Measurements from ENCODE around the gene RAB30. TPM values are rescaled to one million over a fixed set of nuclear protein-coding genes. Genes with fewer than 3 reads are reported as not detected.

RAB30 gene
- total and polyA plus RNA-seq, 2 donors (not counting 3 experiments of a cell fraction or from before 2014, with no cell fraction given) = 4.1 to 14.6 TPM

DNA sequence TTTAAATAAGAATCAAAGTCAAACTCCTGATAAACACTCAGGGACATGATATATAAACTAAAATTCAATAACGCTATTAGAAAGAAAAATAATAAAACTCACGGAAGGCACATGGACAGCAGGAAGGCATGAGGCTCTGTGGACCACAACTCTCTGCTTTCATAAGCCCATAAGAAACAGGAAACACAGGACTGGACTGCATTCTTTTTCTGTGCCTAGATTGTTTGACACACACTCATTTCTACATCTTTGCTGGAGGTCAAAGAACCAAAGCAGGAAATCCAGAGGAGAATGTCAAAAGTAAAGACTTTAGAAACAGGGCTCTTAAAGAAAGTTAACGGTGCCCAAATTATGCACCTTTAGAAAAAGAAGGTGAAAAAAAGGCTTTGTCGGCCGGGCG, 71.3 kb downstream of the RAB30 start:
- dilution Hi-C loops (cut with MboI; ENCODE audit: extremely low pct_ligation_motif_present, low sequenced_read_pairs) (no loop called here), intact Hi-C loops (cut with micrococcal nuclease) (no loop called here)
- Histone ChIP-seq H2AFZ (ENCODE audit: low read depth, low read length) (no peak overlapping the region), H3K9ac (replicated peaks; ENCODE audit: extremely low read depth, insufficient read depth, low read length) (no peak overlapping the region), H3K4me2 (ENCODE audit: insufficient read depth, low read length) (no peak overlapping the region), H3K79me2 (ENCODE audit: control insufficient read depth, insufficient read depth, low read length) (no peaks in the 10 kb centered on the region), H3K9me3 (replicated peaks; ENCODE audit: control insufficient read depth, insufficient read depth, low read length) (no peaks in the 10 kb centered on the region), H3K9me1 (replicated peaks; ENCODE audit: control insufficient read depth, extremely low read depth, insufficient read depth, low read length) (no peaks in the 10 kb centered on the region), H4K20me1 (replicated peaks; ENCODE audit: control insufficient read depth, extremely low read depth, insufficient read depth, low read length) (no peaks in the 10 kb centered on the region), H3K27me3 (ENCODE audit: control insufficient read depth in 2 of 2, insufficient read depth in 2 of 2, low read length in 2 of 2) (no peaks in the 10 kb centered on the region), H3K4me3 (replicated peaks in 1 of 3; ENCODE audit: insufficient read depth in 1 of 3, low read depth in 1 of 3, low read length in 3 of 3) (no peak overlapping the region), H3K4me1 (ENCODE audit: control insufficient read depth, extremely low read depth, insufficient read depth, low read length) (peaks cover 13% of the 10 kb centered on the region), H3K36me3 (ENCODE audit: control insufficient read depth in 2 of 2, extremely low read depth in 1 of 2, insufficient read depth in 2 of 2, low read length in 2 of 2) (no peaks in the 10 kb centered on the region), H3K27ac (ENCODE audit: insufficient read depth, low read depth, low read length) (no peak overlapping the region)
- POLR2A ChIA-PET = no interaction called here
- DNase-seq (ENCODE audit: low read depth, low spot score) (no peak), FAIRE-seq (peak; percentile 8)
- CTCF ChIA-PET = interaction anchor here (1.3 to 1.4 kb wide), 2 partner anchors 21 to 70 kb away, joined by 3 to 4 read pairs; no protein-coding TSS in a partner anchor
- TF ChIP-seq EZH2 (IDR thresholded peaks at IDR 0.05; ENCODE audit: borderline replicate concordance, low read depth, low read length, severe bottlenecking) (no peak), JUN (IDR thresholded peaks at IDR 0.05; ENCODE audit: borderline replicate concordance, insufficient read depth, insufficient read length, low read depth) (no peak), MYC (IDR thresholded peaks at IDR 0.05; ENCODE audit: low read depth, low read length) (no peak), POLR2A (IDR thresholded peaks at IDR 0.05; ENCODE audit: low read depth, low read length) (no peak), POLR2AphosphoS5 (IDR thresholded peaks at IDR 0.05; ENCODE audit: insufficient read depth, low read depth, low read length) (no peak), FOS (IDR thresholded peaks at IDR 0.05; ENCODE audit: borderline replicate concordance, insufficient read depth, low read length) (no peak), GATA2 (IDR thresholded peaks at IDR 0.05; ENCODE audit: insufficient read depth, insufficient read length, low read depth, low read length) (no peak)
- TF ChIP-seq, protein P1, sequence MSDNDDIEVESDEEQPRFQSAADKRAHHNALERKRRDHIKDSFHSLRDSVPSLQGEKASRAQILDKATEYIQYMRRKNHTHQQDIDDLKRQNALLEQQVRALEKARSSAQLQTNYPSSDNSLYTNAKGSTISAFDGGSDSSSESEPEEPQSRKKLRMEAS (IDR thresholded peaks at IDR 0.05; ENCODE audit: insufficient read depth, insufficient read length) = no peak
- TF ChIP-seq, protein P2, sequence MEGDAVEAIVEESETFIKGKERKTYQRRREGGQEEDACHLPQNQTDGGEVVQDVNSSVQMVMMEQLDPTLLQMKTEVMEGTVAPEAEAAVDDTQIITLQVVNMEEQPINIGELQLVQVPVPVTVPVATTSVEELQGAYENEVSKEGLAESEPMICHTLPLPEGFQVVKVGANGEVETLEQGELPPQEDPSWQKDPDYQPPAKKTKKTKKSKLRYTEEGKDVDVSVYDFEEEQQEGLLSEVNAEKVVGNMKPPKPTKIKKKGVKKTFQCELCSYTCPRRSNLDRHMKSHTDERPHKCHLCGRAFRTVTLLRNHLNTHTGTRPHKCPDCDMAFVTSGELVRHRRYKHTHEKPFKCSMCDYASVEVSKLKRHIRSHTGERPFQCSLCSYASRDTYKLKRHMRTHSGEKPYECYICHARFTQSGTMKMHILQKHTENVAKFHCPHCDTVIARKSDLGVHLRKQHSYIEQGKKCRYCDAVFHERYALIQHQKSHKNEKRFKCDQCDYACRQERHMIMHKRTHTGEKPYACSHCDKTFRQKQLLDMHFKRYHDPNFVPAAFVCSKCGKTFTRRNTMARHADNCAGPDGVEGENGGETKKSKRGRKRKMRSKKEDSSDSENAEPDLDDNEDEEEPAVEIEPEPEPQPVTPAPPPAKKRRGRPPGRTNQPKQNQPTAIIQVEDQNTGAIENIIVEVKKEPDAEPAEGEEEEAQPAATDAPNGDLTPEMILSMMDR (IDR thresholded peaks at IDR 0.05; ENCODE audit: extremely low read depth in 1 of 2, insufficient read depth in 1 of 2, low read depth in 1 of 2, low read length in 2 of 2) = no peak
- BruUV-seq (replicated peaks) = no TSS peak
